ENCODE results near the gene GNPTG. TPM values are rescaled to one million over a fixed set of nuclear protein-coding genes. Genes with fewer than 3 reads are reported as not detected.

Gene GNPTG
- total RNA-seq, 1 experiment from 2014 or later, result 21.5 TPM

DNA sequence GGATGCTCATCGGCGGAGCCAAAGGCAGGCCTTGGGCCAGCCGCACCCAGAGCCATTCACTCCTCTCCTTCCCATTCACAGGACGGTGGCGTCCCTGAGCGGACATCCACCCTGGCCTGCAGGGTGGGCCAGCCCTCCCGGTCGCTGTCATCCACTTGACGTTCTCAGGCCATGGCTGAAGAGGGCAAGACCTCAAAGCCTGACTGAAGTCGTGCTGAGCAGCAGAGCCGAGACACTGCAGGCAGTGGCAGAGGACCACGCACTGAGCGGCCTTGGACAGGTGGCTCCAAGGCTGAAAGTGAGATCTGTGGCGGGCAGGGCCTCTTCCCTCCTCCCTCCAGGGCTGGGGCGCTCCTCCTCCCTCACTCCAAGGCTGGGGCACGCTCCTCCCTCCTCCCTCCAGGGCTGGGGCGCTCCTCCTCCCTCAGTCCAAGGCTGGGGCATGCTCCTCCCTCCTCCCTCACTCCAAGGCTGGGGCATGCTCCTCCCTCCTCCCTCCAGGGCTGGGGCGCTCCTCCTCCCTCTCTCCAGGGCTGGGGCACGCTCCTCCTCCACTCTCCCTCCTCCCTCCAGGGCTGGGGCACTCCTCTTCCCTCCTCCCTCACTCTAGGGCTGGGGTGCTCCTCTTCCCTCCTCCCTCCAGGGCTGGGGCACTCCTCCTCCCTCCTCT lies 24.1 kb downstream of the GNPTG start:
- Histone ChIP-seq H3K36me3 (replicated peaks; ENCODE audit: control insufficient read depth, insufficient read depth, low read length) (no peaks in the 10 kb centered on the region; the same call in none of the 2 replicates), H3K4me3 (ENCODE audit: insufficient read depth, low read depth, low read length) (no peak overlapping the region), H3K27me3 (ENCODE audit: control insufficient read depth, insufficient read depth, low read length) (no peaks in the 10 kb centered on the region)
- DNase-seq, result no peak

DNA sequence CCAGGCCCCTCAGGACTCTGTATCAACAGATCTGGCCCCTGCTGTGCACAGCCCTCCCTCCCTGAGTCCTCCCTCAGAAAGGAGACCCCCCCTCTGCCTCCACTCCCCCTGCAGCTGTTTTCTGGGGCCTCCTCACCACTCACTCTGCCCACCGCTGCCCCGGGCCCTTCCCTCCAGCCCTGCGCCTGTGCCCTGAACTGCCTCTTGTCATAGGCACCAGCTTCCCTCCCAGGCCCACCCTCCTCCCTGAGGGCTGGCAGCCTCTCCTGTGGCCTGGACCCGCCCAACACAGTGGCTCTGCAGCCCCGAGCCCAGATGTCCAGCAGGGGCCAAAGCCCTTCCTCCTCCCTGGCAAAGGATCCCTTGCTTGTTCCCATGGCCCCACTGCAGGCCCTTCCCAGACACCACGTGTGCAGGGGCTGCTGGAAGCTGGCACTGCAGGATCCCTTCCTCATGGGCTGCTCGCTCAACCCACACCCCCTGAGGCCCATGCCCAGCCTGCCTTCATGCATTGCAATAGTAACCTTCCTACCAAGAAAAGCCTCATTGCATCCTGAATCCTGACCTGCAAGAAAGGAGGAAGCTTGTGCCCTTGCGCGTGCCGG lies 25.8 kb downstream of the GNPTG start:
- DNase-seq, result no peak
- no peaks in the 10 kb centered on the region; the same call in none of the 2 replicates for H3K36me3 ChIP-seq (replicated peaks; ENCODE audit: control insufficient read depth, insufficient read depth, low read length)
- no peaks in the 10 kb centered on the region for H3K27me3 ChIP-seq (ENCODE audit: control insufficient read depth, insufficient read depth, low read length)
- no peak overlapping the region for H3K4me3 ChIP-seq (ENCODE audit: insufficient read depth, low read depth, low read length)

DNA sequence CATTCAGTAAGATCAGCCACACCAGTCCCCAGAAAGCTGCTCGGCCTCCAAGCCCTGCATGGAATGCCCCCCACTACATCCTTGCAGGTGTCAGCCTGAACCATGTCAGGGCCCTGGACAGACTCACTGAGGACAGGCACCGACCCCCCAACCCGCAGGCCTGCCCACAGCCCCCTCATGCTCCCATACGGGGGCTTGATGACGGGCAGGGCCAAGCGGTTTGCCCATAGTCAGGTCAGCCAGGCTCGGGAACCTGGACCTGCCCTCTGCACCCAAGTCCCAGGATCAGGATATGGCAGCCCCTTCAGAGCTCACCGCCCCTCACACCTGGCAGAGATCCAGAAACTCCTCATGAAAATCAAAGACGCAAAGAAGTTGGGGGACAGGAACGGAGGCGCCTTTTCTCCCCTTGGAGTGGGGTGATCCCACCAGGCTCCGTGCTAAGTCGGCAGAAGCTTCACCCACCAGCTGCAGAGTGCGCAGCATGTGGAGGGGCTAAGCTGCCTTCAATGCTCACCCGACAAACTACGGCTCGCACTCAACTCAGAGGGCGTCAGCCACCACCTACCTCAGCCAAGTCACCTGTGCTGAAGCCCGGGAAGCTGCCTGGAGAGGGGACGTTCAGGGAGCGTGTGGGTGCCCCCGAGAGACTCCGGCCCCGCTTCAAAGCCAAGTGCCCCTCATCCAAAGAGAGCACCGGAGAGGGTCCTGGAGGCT lies 26.5 kb downstream of the GNPTG start:
- DNase-seq, result no peak
- H3K27me3 ChIP-seq (ENCODE audit: control insufficient read depth, insufficient read depth, low read length), result no peaks in the 10 kb centered on the region

DNA sequence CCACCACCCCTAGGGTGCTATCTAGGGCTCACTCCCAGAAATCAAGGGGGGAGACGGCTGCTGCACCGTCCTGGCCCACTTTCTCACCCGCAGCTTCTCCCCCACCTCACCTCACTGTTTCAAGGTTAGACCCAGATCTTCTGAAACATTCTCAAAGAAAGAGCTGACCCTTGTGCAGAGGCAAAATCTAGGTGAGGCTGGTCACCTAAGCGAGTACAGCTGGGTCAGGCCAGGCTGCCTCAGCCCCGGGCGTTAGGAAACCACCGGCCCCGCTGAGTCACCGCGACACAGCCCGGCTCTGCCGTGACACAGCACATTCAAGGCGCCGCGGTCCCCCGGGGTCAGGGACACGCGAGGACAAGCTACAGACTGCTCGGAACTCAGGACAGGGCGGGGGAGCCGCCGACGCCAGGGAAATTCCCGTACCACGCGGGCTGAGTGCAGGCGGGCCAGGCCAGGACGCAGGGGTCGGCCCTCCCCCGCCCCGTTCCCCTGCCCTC lies 27.1 kb downstream of the GNPTG start:
- H3K36me3 ChIP-seq (replicated peaks; ENCODE audit: control insufficient read depth, insufficient read depth, low read length), result no peaks in the 10 kb centered on the region; the same call in none of the 2 replicates
- H3K27me3 ChIP-seq (ENCODE audit: control insufficient read depth, insufficient read depth, low read length), result no peaks in the 10 kb centered on the region
- DNase-seq, result no peak
- H3K4me3 ChIP-seq (ENCODE audit: insufficient read depth, low read depth, low read length), result peak overlapping the region; percentile 84

More for the DNA sequence above, 26.5 kb downstream of the GNPTG start:
- H3K36me3 ChIP-seq (replicated peaks; ENCODE audit: control insufficient read depth, insufficient read depth, low read length), result no peaks in the 10 kb centered on the region; the same call in none of the 2 replicates
- H3K4me3 ChIP-seq (ENCODE audit: insufficient read depth, low read depth, low read length), result peak overlapping the region; percentile 84

DNA sequence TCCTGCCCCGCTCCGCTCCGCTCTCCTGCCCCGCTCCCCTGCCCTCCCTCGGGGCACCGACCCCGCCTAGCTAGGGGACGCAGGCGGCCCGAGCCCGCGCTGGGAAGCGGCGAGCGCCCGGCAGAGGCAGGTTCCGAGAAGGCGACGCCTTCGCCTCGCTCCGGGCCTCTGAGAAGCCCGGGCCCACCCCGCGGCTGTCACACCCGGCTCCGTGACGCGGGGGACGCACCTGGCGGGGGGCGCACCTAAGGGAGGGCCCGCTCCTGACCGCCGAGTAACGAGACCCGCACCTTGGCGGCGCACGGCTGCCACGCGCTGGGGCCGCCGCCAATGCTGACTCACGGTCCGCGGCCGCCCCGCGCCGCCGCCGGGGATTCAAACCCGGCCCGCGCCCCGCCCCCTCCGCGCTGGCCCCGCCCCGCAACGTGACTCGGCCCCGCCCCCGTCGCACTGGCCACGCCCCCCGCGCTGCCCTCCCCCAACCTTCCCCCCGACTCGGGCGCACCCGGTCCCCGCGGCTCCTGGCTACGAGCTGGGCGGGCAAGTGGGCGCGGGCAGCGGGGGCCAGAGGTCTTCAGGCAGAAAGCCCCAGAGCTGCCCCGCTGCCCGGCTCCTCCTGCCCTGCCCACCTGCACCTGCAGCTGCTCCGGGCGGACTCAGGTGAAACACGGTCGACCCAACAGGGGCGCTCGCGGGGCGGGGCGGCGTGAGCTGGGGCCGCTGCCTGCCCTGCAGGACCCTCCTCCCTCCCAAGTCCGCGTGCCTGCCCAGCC lies 27.8 kb downstream of the GNPTG start:
- peak; percentile 99 for DNase-seq
- no peaks in the 10 kb centered on the region for H3K27me3 ChIP-seq (ENCODE audit: control insufficient read depth, insufficient read depth, low read length)

DNA sequence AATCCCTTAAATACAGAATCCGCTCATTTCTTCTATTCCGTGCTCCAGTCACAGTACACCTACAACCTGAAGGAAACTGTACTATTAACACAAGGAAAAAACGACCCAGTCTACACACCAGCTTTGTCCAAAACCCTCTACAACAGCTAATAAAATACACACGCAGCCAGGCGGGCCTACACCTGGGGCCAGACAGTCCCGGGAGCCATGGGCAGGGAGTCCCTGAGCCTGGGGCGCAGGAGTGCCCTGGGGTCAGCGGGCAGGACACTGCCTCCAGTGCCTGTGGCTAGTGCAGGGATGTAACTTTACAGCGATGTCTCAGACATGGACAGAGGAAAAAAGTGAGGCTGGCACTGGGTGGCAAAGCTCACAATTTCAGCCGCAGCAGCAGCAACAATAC lies 28.5 kb downstream of the GNPTG start:
- Histone ChIP-seq H3K27me3 (ENCODE audit: control insufficient read depth, insufficient read depth, low read length) (no peaks in the 10 kb centered on the region), H3K4me3 (ENCODE audit: insufficient read depth, low read depth, low read length) (peak overlapping the region; percentile 59; the same call in 1 of the 2 replicates), H3K36me3 (replicated peaks; ENCODE audit: control insufficient read depth, insufficient read depth, low read length) (no peaks in the 10 kb centered on the region; the same call in 1 of the 2 replicates)
- no peak for DNase-seq

More for the DNA sequence above, 27.8 kb downstream of the GNPTG start:
- Histone ChIP-seq H3K36me3 (replicated peaks; ENCODE audit: control insufficient read depth, insufficient read depth, low read length) (no peaks in the 10 kb centered on the region; the same call in none of the 2 replicates), H3K4me3 (ENCODE audit: insufficient read depth, low read depth, low read length) (peak overlapping the region; percentile 84)

DNA sequence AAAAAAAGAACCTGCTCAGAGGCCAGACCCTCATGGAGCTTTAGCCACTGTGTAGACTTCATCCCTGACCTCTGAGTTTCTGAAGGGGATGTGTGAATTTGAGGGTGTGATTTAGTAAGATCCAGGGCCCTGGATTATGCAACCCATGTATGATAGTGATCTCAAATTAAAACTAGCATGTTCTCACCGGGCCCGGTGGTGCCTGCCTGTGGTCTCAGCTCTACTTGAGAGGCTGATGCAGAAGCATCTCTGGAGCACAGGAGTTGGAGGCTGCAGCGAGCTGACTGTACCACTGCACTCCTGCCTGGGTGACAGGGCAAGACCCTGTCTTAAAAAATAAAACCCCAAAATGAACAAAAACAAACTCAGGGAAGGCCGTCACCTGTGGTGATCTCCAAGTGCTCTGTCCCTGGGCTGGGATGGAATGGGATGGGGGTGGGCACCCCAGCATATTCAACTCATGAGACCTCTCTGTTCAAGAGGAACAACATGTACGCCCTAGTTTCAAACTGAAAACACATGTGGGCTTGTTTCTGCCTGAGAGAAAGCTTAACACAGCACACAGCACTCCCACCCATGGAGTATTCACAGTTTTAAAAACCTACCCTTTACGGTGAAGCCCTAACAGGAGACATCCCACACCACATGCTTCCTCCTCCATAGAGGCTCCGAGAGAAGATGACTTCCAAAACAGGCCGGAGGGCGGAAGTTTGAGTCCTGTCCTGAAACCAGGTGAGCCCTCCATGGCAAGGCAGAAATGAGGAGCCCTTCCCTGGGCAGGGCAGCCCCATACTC lies 30.1 kb downstream of the GNPTG start:
- no peak for DNase-seq
- no peaks in the 10 kb centered on the region for H3K27me3 ChIP-seq (ENCODE audit: control insufficient read depth, insufficient read depth, low read length)
- no peak overlapping the region for H3K4me3 ChIP-seq (ENCODE audit: insufficient read depth, low read depth, low read length)
- no peaks in the 10 kb centered on the region; the same call in 1 of the 2 replicates for H3K36me3 ChIP-seq (replicated peaks; ENCODE audit: control insufficient read depth, insufficient read depth, low read length)

DNA sequence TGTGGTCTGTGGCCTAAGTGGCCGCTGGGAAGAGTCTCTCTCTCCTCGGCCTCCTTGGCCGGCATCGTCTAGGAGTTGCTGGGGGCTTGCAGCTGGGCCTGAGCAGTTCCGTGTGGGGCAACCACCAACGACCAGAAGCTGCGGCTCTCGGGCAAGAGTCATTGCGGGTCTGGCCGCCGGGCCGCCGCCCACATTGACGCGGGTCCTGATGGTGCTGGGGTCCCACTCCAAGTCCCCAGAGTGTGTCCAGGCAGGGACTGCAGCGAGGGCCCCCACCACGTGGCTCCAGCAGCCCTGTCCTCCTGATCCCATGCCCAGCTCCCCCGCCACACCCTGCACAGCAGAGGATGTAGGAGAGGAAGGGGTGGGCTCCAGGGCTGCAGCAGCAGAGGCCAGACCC lies 31.8 kb downstream of the GNPTG start:
- H3K36me3 ChIP-seq (replicated peaks; ENCODE audit: control insufficient read depth, insufficient read depth, low read length), result no peaks in the 10 kb centered on the region; the same call in 1 of the 2 replicates
- no peak overlapping the region for H3K4me3 ChIP-seq (ENCODE audit: insufficient read depth, low read depth, low read length)
- no peak for DNase-seq
- H3K27me3 ChIP-seq (ENCODE audit: control insufficient read depth, insufficient read depth, low read length), result no peaks in the 10 kb centered on the region

DNA sequence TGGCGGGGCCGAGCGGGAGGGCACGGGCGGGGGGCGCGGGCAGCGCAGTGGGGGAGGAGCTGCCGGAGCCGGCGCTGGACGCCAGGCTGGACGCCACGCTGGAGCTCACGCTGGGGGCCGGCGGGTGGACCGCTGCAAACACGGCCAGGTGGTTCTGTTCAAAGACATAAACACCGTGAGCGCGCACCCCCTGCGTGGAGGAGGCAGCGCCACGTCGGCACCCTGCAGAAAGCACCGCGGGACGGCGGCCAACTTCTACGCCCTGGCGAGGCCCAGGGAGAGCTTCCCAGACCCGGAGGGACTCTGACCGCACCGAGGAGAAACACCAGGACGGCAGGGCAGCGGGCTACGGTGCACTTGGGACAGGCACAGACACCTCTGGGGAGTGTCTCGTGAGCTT lies 33.5 kb downstream of the GNPTG start:
- Histone ChIP-seq H3K36me3 (replicated peaks; ENCODE audit: control insufficient read depth, insufficient read depth, low read length) (no peaks in the 10 kb centered on the region; the same call in 1 of the 2 replicates), H3K4me3 (ENCODE audit: insufficient read depth, low read depth, low read length) (no peak overlapping the region), H3K27me3 (ENCODE audit: control insufficient read depth, insufficient read depth, low read length) (no peaks in the 10 kb centered on the region)
- DNase-seq, result no peak

DNA sequence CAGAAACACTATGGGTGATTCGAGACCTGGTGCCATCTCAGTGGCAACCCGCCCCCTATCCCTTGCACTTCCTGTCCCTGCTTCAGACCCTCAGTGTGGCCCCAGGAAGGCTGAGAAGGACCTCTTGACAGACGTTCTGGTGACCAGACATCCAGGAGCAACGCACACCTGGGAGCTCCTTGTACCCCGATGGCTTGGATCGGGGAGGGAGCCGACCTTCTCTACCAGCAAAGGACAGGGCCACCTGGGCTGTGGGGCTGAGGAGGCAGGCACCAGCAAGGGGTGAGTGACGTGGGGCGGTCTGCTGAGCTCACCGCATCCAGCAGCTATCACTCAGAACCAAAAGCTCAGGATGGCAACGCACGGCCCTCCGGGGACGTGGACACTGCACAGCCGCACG lies 35.6 kb downstream of the GNPTG start:
- Histone ChIP-seq H3K27me3 (ENCODE audit: control insufficient read depth, insufficient read depth, low read length) (no peaks in the 10 kb centered on the region), H3K4me3 (ENCODE audit: insufficient read depth, low read depth, low read length) (no peak overlapping the region), H3K36me3 (replicated peaks; ENCODE audit: control insufficient read depth, insufficient read depth, low read length) (peaks cover 3% of the 10 kb centered on the region)
- DNase-seq, result no peak

DNA sequence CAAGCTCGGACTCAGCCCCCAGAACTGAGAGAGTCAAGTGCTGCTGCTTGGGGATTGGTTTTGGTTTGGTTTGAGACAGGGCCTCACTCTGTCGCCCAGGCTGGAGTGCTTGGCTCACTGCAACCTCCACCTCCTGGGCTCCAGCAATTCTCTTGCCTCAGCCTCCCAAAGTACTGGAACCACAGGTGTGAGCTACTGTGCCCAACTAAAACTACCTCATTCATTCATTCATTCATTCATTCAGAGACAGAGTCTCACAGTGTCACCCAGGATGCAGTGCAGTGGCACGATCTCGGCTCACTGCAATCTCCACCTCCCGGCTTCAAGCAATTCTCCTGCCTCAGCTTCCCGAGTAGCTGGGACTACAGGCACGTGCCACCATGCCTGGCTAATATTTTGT lies 38.0 kb downstream of the GNPTG start:
- DNase-seq, result no peak
- H3K27me3 ChIP-seq (ENCODE audit: control insufficient read depth, insufficient read depth, low read length), result no peaks in the 10 kb centered on the region
- peaks cover 3% of the 10 kb centered on the region for H3K36me3 ChIP-seq (replicated peaks; ENCODE audit: control insufficient read depth, insufficient read depth, low read length)
- no peak overlapping the region for H3K4me3 ChIP-seq (ENCODE audit: insufficient read depth, low read depth, low read length)

DNA sequence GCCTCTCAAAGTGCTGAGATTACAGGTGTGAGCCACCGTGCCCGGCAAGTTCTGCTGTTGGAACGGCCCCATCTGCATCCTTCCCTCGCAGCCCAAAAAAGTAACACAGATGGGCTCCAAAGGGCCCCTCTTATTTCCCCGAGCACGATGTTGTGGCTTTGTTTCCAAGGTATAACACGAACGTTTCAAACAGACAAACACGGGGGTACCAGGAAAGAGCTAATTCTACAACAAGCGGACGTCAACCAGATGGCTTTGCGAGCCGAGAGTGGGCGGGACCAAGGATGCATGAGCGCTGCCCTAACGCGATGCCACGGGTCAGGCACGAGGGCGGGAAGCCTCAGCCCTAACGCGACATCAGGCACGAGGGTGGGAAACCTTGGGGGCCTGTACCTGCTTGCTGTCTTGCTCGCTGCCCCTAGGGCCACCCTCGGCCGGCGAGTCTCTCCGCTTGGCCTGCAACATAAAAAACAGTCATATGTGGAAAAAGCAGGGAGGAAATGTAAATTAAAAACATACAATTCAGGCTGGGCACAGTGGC lies 38.6 kb downstream of the GNPTG start:
- Histone ChIP-seq H3K27me3 (ENCODE audit: control insufficient read depth, insufficient read depth, low read length) (no peaks in the 10 kb centered on the region), H3K36me3 (replicated peaks; ENCODE audit: control insufficient read depth, insufficient read depth, low read length) (peaks cover 3% of the 10 kb centered on the region), H3K4me3 (ENCODE audit: insufficient read depth, low read depth, low read length) (no peak overlapping the region)
- DNase-seq, result no peak

DNA sequence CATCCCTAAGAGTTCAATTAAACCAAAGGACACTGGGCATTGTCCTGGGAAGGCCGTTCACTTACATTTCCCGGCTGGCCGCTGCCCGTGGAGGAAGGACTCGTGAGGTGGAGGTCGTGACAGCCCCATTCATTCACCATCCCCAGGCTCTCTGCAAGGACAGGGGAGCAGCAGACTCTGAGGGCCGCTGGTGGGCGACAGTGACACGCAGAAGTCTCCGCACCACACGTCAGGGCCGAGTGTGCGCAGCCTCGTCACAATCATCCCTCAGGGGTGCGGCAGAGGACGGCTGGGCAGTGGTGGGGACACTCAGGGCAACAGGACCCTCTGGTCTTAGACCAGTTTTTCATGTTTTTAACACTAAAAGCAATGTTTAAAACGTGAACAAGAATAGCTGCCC lies 41.1 kb downstream of the GNPTG start:
- DNase-seq, result no peak
- peaks cover 3% of the 10 kb centered on the region for H3K36me3 ChIP-seq (replicated peaks; ENCODE audit: control insufficient read depth, insufficient read depth, low read length)
- no peaks in the 10 kb centered on the region for H3K27me3 ChIP-seq (ENCODE audit: control insufficient read depth, insufficient read depth, low read length)
- no peak overlapping the region for H3K4me3 ChIP-seq (ENCODE audit: insufficient read depth, low read depth, low read length)

Data from H7 (cell line).